Psoas muscle (tissue), 8 donors: ENCODE results near the gene ACACA. TPM values are rescaled to one million over a fixed set of nuclear protein-coding genes. Genes with fewer than 3 reads are reported as not detected.
A peak's percentile ranks its signal among the peaks of the same experiment; 100 is the strongest.

Experiments
- ATAC-seq, 4 donors: fragments of 200-7000 bp; cut with Tn5 transposase; one replicate each; pipeline ENCODE4 v1.9.1; 2020; ENCODE audit warnings: moderate library complexity in 3 of 4, mild to moderate bottlenecking in 2 of 4
- DNase-seq, 2 donors: peaks; one replicate each; pipeline ENCODE4 v3.0.0-alpha.2; 2020
- H3K27ac ChIP-seq: fragments of 200-600 bp; one replicate; pipeline ENCODE4 v1.8.0; 2022
- H3K27me3 ChIP-seq, 3 donors: fragments of 200-600 bp in 1 of 3; one replicate each; pipeline versions ENCODE4 v1.6.1 to v1.8.0; 2013 to 2022; ENCODE audit warnings: low read length in 2 of 3, mild to moderate bottlenecking in 2 of 3, moderate library complexity in 1 of 3; ENCODE audit not compliant: insufficient read depth in 3 of 3
- H3K36me3 ChIP-seq, 2 donors: fragments of 200-600 bp in 1 of 2; one replicate each; pipeline versions ENCODE4 v1.6.1 to v1.8.0; 2013 to 2022; ENCODE audit warnings: low read depth in 1 of 2, mild to moderate bottlenecking in 1 of 2, moderate library complexity in 1 of 2; ENCODE audit not compliant: insufficient read depth in 1 of 2
- H3K4me1 ChIP-seq: fragments of 200-600 bp; one replicate; pipeline ENCODE4 v1.8.0; 2022
- H3K4me3 ChIP-seq: fragments of 200-600 bp; one replicate; pipeline ENCODE4 v1.8.0; 2022; ENCODE audit warnings: mild to moderate bottlenecking
- H3K9me3 ChIP-seq: fragments of 200-600 bp; one replicate; pipeline ENCODE4 v1.8.0; 2022
- WGBS, 3 donors: extraction: QIAGEN DNeasy Blood & Tissue Kit; methylation state at CpG; one replicate each; pipeline versions ENCODE4 v1.1.6 to v1.1.7; 2013; 5-methylcytosine and 5-hydroxymethylcytosine counted together
- intact Hi-C, 2 donors: fragments of 100-400 bp; cut with DNase I; formaldehyde crosslinking; loops; one replicate each; pipeline versions ENCODE4 v1.11.0 to v1.14.2; 2022
- polyA plus RNA-seq, 3 donors: library from polyadenylated mRNA; stranded (reverse); fragments of 200-250 nt; gene quantifications; one replicate each; pipeline ENCODE4 v1.2.3, GENCODE V29; 2013
- total RNA-seq, 4 donors: library from RNA; stranded (reverse); fragmentation: NEBNext Ultra II Directional in 2 of 4; extraction: Animal tissue kit (Norgen Biotek cat#: 25700) in 2 of 4; gene quantifications; one replicate each; pipeline versions ENCODE4 v1.2.1 to v1.2.4, GENCODE V29; 2021 to 2023
- TF ChIP-seq, protein P1 (sequence below): fragments of 200-600 bp; IDR thresholded peaks from one replicate; pipeline ENCODE4 v1.8.0; 2022; ENCODE audit warnings: antibody characterized with exemption
- donor health status: healthy with polysubstance abuse.
- donor health status: DM: no; HTN: no; CAD: no; lungs with moderate emphysema.
- donor health status: Bipolar disorder and iron deficiency.
- donor health status: healthy.
- donor health status: DM: yes; HTN: yes; CAD: no.
- donor health status: DM: no; HTN: no; CAD: no.
- donor health status: DM: no; HTN: no; CAD: no.
- donor health status: DM: yes; HTN: yes; CAD: no.

ACACA gene
- total and polyA plus RNA-seq, 7 donors = 7.2 to 42.6 (median 21.5) TPM

- intact Hi-C loops = loop anchor here in 1 of 2 donors (10.0 kb wide), 1 partner anchor 114 kb away; no protein-coding TSS in a partner anchor
- no peaks in the 10 kb centered on the region for H3K4me1 ChIP-seq
- H3K36me3 ChIP-seq = peaks cover 9 to 93% of the 10 kb centered on the region in 2 donors
- no peaks in the 10 kb centered on the region for H3K27me3 ChIP-seq
- no peak for ATAC-seq
- no peak overlapping the region for H3K4me3 ChIP-seq
- H3K27ac ChIP-seq = no peak overlapping the region
- DNase-seq = no peak
- TF ChIP-seq, protein P1, sequence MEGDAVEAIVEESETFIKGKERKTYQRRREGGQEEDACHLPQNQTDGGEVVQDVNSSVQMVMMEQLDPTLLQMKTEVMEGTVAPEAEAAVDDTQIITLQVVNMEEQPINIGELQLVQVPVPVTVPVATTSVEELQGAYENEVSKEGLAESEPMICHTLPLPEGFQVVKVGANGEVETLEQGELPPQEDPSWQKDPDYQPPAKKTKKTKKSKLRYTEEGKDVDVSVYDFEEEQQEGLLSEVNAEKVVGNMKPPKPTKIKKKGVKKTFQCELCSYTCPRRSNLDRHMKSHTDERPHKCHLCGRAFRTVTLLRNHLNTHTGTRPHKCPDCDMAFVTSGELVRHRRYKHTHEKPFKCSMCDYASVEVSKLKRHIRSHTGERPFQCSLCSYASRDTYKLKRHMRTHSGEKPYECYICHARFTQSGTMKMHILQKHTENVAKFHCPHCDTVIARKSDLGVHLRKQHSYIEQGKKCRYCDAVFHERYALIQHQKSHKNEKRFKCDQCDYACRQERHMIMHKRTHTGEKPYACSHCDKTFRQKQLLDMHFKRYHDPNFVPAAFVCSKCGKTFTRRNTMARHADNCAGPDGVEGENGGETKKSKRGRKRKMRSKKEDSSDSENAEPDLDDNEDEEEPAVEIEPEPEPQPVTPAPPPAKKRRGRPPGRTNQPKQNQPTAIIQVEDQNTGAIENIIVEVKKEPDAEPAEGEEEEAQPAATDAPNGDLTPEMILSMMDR = no peak
- WGBS, 3 donors = 96 to 100% (median 97%) methylated on average over 2 of the region's 2 CpGs
- H3K9me3 ChIP-seq = no peaks in the 10 kb centered on the region
These were observed 33.8 kb upstream of the ACACA start for GRCh38 chr17:37440424-37440823.

GRCh38 chr17:37438141-37438540 lies 31.5 kb upstream of the ACACA start:
- Histone ChIP-seq H3K9me3 (no peaks in the 10 kb centered on the region), H3K4me3 (no peak overlapping the region), H3K4me1 (no peaks in the 10 kb centered on the region), H3K27ac (no peak overlapping the region), H3K36me3 (peaks cover 9 to 85% of the 10 kb centered on the region in 2 donors), H3K27me3 (no peaks in the 10 kb centered on the region)
- intact Hi-C loops = no loop called here
- DNase-seq = no peak
- no peak for ATAC-seq
- WGBS, 3 donors = 82 to 89% (median 87%) methylated on average over 4 of the region's 4 CpGs
- TF ChIP-seq, protein P1 = no peak

DNA sequence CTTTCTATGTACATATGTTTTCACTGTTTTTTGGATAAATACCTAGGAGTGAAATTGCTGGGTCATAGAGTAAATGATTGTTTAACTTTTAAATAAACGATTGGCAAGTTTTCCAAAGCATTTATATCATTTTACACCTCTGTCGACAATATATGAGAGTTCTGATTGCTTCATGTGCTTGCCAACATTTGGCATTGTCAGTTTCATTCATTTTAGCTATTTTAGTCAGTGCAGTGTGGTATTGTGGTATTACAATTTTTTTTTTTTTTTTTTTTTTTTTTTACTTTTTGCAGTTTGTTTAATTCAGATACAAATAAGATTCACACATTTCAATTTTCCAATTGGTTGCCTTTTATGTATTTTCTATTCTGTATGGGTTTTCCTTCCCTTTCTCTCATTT lies 26.0 kb upstream of the ACACA start:
- H3K4me1 ChIP-seq = peaks cover 12% of the 10 kb centered on the region
- intact Hi-C loops = no loop called here
- DNase-seq (no peak), ATAC-seq (no peak)
- no peak overlapping the region for H3K27ac ChIP-seq
- 89 to 97% (median 95%) methylated on average over 2 of the region's 2 CpGs for WGBS, 3 donors
- H3K9me3 ChIP-seq = no peaks in the 10 kb centered on the region
- TF ChIP-seq, protein P1 = no peak
- no peak overlapping the region for H3K4me3 ChIP-seq
- H3K36me3 ChIP-seq = peaks cover 3 to 65% of the 10 kb centered on the region in 2 donors
- H3K27me3 ChIP-seq = no peaks in the 10 kb centered on the region

DNA sequence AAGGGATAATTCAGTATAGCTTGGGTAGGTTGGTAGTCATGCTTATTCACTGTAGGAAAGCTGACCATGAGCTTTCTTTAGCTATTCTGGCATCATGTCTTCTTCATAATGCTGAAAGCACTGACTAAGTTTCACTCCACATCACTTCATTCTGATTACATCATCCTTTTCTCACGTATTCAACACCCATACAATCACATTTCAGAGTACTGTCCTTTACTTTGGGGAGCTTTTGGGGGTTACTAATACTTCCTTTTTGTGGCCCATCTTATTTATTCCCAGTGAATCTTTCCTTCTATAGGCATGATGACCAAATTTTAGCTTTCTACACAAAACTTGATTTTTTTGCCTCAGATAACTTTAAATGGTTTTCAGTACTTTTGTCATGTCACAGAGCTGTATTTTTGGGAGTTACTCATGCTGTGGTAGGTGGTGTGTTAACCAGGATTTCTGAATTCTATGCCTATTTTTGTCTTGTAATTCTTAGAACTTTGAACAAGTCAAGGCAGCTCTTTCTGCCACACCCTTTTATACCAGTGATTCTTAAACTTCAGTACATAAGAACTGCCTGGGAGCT lies 23.5 kb upstream of the ACACA start:
- Histone ChIP-seq H3K4me3 (no peak overlapping the region), H3K27me3 (no peaks in the 10 kb centered on the region), H3K36me3 (peaks cover 3 to 71% of the 10 kb centered on the region in 2 donors), H3K27ac (peak overlapping the region; percentile 62), H3K9me3 (no peaks in the 10 kb centered on the region), H3K4me1 (peaks cover 12% of the 10 kb centered on the region)
- TF ChIP-seq, protein P1 = no peak
- 24 to 44% (median 32%) methylated on average over 1 of the region's 1 CpG for WGBS, 3 donors
- ATAC-seq = peak; percentile 74 to 89 (median 82)
- intact Hi-C loops = no loop called here
- no peak for DNase-seq

- Histone ChIP-seq H3K4me1 (peaks cover 12% of the 10 kb centered on the region), H3K27ac (peak overlapping the region; percentile 62), H3K27me3 (no peaks in the 10 kb centered on the region), H3K36me3 (peaks cover 3 to 72% of the 10 kb centered on the region in 2 donors), H3K9me3 (no peaks in the 10 kb centered on the region), H3K4me3 (no peak overlapping the region)
- no peak for ATAC-seq
- 93 to 100% (median 96%) methylated on average over 1 of the region's 1 CpG for WGBS, 3 donors
- intact Hi-C loops = no loop called here
- no peak for DNase-seq
- TF ChIP-seq, protein P1 = no peak
These were observed 22.8 kb upstream of the ACACA start for GRCh38 chr17:37429453-37429852.
